C4-2B (cell line): Measurements from ENCODE around the gene TANC1.
A peak's percentile ranks its signal among the peaks of the same experiment; 100 is the strongest.

Experiments
- H3K27ac ChIP-seq: fragments of 450-650 bp; 2 replicates; pipeline ENCODE4 v1.5.1; 2017
- ZFX ChIP-seq: fragments of 450-650 bp; IDR thresholded peaks from 2 replicates; pipeline ENCODE4 v1.6.1; 2017
- TF ChIP-seq, protein P1 (sequence below): fragments of 450-650 bp; conservative IDR thresholded peaks from 2 replicates; pipeline ENCODE4 v1.5.1; 2017; ENCODE audit warnings: mild to moderate bottlenecking

The TANC1 gene

GRCh38 chr2:158943973-158944372 is 24.5 kb upstream of the TANC1 start:
- TF ChIP-seq ZFX, result no peak
- TF ChIP-seq, protein P1, sequence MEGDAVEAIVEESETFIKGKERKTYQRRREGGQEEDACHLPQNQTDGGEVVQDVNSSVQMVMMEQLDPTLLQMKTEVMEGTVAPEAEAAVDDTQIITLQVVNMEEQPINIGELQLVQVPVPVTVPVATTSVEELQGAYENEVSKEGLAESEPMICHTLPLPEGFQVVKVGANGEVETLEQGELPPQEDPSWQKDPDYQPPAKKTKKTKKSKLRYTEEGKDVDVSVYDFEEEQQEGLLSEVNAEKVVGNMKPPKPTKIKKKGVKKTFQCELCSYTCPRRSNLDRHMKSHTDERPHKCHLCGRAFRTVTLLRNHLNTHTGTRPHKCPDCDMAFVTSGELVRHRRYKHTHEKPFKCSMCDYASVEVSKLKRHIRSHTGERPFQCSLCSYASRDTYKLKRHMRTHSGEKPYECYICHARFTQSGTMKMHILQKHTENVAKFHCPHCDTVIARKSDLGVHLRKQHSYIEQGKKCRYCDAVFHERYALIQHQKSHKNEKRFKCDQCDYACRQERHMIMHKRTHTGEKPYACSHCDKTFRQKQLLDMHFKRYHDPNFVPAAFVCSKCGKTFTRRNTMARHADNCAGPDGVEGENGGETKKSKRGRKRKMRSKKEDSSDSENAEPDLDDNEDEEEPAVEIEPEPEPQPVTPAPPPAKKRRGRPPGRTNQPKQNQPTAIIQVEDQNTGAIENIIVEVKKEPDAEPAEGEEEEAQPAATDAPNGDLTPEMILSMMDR, result no peak
- H3K27ac ChIP-seq, result no peak overlapping the region

DNA sequence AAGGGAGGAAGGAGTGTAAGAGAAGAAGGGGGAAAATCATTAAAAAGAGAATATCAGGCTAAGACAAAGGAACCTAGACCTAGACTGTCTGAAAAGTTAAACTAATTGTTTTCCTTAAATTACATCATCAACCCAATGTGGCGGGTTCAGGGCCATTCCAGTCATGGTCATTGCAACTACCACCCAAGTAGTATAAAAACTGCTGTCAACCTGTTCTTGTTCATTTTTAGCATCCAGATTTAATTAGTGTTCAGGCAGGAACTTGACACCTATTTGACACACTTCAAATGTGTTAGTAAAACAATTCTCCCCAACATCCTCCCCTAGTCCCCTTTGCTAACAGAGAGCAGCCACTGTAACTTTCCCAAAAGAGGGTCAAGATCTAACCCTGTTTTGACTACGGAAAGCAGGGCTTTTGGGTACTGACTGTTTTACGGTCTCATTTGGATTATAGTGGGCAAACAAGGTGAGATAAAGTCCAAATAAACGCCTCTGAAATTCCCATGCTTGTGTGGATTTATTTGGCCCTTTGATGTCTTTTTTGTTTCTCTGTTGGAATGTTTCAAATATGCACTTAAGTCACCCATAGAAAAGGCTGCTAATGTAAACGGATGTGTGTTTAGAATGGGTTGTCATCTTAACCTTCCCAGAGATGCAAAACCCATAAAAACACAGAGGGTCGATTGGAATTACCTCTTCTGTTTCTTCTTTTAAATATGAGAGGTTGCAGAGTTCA is 19.3 kb upstream of the TANC1 start:
- TF ChIP-seq ZFX, result no peak
- TF ChIP-seq, protein P1, result no peak
- no peak overlapping the region for H3K27ac ChIP-seq

DNA sequence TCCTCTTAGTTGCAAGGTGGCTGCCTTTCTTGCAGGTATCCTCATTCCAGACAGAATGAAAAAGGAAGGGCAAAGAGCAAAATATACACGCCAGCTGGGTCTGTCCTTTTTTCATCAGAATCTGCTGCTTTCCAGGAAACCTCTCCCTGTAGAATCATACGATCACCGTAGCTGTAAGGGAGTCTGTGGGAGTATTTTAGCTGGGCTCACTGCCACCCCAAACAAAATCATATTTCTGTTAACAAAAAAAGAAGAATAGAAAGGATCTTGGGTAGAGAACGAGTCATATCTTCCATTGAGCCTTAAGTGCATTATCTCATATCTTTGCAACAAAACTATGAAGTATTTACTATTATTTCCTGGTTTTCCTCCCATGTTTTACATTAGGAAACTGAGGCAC is 15.0 kb upstream of the TANC1 start:
- peak overlapping the region; percentile 58 for H3K27ac ChIP-seq
- TF ChIP-seq ZFX, result no peak
- TF ChIP-seq, protein P1, result no peak

DNA sequence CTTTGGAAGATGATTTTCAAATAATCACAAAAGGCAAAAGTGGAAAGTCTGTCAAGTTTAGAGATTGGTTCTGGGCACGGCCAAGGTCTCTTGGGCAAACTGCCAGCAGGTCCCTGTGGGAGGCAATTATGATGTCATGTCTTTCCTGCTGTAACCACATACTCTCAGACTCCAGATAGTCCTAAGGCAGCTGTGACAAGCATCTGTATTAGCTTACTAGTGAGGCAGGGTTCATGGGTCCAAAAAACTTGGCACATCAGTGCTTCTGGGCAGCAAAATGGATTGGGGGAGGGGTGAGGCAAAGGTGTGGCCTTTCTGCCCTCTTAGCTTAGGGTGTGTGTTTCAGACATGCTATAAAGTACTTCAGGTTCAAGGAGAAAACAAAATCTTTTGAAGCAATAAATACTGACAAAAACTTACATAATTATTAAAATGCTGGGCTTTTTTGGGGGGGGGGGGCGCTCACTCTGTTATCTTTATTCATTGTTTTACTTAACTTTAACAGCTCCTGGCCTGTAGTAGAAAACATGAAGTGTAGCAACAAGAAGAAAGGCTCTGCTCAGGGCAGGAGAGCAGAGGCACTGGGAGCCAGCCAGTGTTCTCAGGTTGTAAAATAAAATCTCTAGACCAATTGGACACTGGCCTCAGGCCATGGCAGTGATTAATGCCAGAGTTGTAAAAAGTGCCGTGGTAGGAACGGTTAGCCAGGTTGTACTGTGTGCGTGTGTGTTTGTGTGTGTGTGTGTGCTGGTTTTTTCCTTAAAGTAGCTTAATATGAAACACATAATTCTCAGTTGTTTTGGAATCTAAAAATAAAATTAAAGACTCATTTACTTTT is 14.3 kb upstream of the TANC1 start:
- no peak for TF ChIP-seq ZFX
- TF ChIP-seq, protein P1, result no peak
- peak overlapping the region; percentile 58 for H3K27ac ChIP-seq

GRCh38 chr2:158955842-158956365 is 12.5 kb upstream of the TANC1 start:
- no peak for TF ChIP-seq ZFX
- TF ChIP-seq, protein P1, result no peak

GRCh38 chr2:158958365-158958764 is 10.1 kb upstream of the TANC1 start:
- no peak overlapping the region for H3K27ac ChIP-seq
- TF ChIP-seq ZFX, result no peak
- TF ChIP-seq, protein P1, result no peak

More at GRCh38 chr2:158955842-158956365, 12.5 kb upstream of the TANC1 start:
- no peak overlapping the region for H3K27ac ChIP-seq

DNA sequence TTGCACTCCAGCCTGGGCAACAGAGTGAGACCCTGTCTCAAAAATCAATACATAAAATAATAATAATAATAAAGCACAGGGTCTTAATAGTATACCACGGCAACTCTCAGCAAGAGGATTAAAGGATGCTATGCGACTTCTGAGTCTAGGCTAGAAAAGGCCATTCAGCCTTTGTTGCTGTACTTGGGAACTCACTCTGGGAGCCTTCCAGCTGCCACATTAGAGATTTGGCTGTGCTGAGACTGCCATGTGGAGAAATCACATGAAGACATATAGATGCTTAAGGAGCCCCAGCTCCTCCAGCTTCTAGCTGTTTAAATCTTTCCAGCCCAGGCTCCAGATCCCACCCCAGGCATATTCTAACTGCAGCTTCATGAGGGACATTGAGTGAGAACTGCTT is 8.2 kb upstream of the TANC1 start:
- TF ChIP-seq, protein P1, result no peak
- TF ChIP-seq ZFX, result no peak
- H3K27ac ChIP-seq, result no peak overlapping the region
